Kidney capillary endothelial cell (primary cell): ENCODE measurements around the gene CYP2A6.
"Not testable (repeated sequence)": the region's sequence is repeated elsewhere in the genome, so short reads cannot be mapped to it uniquely, and the experiment has no call there.

Experiments used
- DNase-seq: peaks from one replicate; pipeline ENCODE4 v3.0.0-alpha.2; 2018; ENCODE audit warnings: low spot score

CYP2A6 gene, protein sequence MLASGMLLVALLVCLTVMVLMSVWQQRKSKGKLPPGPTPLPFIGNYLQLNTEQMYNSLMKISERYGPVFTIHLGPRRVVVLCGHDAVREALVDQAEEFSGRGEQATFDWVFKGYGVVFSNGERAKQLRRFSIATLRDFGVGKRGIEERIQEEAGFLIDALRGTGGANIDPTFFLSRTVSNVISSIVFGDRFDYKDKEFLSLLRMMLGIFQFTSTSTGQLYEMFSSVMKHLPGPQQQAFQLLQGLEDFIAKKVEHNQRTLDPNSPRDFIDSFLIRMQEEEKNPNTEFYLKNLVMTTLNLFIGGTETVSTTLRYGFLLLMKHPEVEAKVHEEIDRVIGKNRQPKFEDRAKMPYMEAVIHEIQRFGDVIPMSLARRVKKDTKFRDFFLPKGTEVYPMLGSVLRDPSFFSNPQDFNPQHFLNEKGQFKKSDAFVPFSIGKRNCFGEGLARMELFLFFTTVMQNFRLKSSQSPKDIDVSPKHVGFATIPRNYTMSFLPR

DNA sequence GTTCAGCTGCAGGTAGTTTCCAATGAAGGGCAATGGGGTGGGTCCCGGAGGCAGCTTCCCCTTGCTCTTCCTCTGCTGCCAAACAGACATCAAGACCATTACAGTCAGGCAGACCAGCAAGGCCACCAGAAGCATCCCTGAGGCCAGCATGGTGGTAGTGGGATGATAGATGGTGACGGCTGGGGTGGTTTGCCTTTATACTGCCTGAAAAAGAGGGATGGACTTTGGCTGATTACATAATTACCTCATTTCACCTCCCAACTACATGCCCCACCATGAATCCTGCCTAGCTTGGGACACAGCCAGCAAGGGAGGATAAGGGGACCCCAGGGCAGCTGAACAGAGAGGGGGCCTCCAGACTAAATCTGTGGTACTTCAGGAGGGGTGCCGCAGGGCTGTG lies at the start of gene CYP2A6:
TSS of gene CYP2A6 (minus strand) at position 171 of the 400 bp plus-strand sequence. CDS start at position 150, 21 bp downstream.
- not testable (repeated sequence) for DNase-seq

DNA sequence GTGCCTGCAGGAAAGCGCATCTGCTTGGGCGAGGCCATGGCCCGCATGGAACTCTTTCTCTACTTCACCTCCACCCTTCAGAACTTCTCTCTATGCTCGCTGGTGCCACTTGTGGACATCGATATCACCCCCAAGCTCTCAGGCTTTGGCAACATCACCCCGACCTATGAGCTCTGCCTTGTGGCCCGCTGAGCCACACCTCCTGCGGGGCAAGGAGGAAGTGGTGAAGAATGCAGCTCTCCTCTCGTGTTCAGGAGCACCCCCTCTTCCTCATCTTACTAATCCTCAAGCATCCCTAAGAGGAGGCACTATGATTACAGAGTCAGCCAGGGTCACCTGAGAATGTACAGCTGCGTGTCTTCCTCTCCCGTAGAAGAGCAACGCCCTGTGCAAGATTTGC lies 49.7 kb upstream of the CYP2A6 start:
- not testable (repeated sequence) for DNase-seq

DNA sequence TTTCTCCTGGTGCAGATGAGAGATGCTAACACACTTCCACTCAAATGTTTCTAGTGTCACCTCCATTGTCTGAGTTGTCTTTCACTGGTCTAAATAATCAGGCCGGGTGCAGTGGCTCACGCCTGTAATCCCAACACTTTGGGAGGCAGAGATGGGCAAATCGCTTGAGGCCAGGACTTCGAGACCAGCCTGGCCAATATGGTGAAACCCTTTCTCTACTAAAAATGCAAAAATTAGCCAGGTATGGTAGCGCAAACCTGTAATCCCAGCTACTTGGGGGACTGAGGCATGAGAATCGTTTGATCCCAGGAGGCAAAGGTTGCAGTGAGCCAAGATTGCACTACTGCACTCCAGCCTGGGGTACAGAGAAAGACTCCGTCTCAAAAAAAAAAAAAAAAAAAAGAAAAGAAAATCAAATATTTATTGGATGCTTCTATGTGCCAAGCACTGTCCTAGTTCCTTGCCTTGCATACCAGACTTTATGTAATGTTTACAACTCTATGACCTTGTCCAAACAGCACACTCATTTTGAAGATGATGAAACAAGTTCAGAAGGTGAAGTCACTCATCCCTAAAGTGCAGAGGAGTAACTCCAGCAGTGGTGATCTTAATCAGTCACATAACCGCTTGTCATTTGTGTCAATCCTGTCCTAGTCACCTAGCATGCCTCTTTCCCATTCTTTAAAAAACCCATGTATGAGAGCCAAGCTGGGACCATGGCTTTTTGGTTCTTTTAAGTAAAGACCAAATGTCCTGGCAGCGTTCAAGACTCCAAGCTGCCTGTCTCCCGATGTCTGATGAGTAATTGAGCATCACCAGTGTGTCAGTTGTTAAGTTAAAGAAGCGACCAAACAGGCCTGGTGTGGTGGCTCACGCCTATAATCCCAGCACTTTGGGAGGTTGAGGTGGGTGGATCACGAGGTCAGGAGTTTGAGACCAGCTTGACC lies 46.9 kb upstream of the CYP2A6 start:
- not testable (repeated sequence) for DNase-seq

DNA sequence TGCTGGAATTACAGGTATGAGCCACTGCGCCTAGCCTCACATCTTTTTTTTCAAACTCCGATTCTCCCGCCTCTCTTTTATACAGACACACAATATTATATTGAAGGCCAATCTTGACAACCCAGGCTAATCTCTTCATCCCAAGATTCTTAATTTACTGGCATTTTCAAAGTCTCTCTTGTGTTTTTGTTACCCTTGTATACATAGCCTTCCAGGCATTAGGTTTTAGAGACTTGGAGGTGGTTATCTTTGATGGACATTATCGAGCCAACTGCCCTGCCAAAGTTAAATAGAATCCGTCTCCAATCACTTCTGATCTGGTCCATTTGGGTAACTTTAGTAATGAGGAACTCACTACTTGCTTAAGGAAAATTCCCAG lies 46.2 kb upstream of the CYP2A6 start:
- DNase-seq = no peak

DNA sequence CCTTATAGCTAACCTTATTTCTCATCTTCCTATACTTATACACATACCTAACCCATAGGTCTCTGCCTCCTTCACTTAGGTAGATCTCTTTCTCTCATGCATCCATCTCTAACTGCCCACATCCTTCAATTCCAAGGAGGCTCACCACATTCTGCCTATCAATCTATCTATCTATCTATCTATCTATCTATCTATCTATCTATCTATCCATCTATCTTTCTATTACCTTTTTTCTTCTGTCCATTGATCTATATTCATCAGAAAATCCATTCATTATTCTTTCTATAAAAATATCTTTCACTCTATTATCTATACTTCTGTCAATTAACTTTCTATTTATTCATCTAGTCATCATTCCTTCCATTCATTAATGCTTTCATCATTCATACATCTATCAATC lies 42.9 kb upstream of the CYP2A6 start:
- no peak for DNase-seq

DNA sequence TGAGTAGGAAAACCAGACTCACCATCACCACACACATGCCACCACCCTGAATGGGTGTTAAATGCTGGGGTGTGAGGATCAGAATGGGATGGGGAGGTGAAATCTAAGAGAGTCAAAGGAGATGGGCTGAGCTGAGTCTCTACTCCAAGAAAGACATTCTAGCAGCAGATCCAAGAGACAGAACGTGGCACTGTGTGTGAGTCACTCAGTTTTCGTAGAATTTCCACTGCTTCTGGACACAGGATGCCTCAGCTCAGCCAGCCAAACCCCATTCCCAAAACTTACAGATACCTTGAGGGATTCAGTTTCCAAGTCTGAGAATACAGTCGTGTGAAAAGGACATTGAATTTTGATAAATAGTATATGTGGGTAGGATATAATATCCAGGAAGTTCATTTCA lies 39.1 kb upstream of the CYP2A6 start:
- DNase-seq = no peak

DNA sequence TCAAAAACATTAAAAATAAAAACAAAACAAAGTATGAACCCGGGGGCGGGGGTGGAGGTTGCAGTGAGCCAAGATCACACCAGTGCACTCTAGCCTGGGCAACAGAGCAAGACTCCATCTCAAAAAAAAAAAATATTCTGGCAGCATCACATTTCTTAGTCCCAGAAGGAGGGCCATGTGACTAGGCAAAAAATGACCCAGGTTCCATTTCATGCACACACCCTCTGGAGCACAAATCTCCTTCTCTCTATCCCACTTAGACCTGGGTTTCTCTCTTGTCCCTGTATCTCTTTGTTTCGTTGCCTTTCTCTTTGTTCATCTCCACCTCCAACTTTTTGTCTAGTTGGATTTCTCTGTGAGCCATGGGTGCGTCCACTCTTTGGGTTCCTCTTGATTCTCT lies 37.9 kb upstream of the CYP2A6 start:
- no peak for DNase-seq

DNA sequence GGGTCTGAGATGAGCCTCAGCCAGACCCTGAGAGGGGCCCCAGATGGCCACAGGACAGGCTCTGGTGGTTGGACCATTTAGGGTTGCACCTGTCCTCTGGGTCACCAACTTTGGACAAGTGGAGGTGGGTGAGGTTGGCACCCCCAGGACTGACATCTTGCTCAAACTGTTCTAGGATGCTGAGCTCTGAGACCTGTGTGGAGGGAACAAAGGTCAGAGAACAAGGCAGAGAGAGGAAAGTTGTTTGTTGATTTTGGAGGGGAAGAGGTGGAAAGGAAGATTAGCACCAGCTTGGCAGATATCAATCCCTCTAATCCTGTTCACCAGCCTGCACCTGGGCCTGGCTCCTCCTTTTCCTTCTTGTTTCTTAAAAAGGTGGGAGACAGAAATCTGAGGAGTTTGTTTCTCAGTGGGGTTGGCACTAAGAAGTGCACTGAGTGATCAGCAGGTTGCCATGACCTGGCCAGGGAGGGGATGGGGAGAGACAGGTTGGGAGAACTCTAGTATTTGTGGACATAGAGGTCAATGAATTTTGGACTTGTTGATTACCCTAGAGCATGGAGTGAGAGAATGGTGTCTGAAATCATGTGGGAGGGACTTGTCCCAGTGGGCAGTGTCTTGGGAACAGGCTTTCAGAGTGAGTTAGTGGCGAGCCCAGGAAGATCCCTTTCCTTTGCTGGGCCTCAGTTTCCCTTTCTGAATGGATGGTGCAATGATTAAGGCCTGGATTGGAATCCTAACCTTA lies 34.1 kb upstream of the CYP2A6 start:
- not testable (repeated sequence) for DNase-seq

DNA sequence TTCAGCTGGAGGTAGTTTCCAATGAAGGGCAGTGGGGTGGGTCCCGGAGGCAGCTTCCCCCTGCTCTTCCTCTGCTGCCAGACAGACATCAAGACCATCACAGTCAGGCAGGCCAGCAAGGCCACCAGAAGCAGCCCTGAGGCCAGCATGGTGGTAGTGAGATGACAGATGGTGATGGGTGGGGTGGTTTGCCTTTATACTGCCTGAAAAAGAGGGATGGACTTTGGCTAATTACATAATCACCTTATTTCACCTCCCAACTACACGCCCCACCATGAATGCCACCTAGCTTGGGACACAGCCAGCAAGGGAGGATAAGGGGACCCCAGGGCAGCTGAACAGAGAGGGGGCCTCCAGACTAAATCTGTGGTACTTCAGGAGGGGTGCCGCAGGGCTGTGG lies 31.8 kb upstream of the CYP2A6 start, which contains the start of gene CYP2A7:
TSS of gene CYP2A7 (minus strand) at position 170 of the 400 bp plus-strand sequence. CDS start at position 149, 21 bp downstream.
- DNase-seq = not testable (repeated sequence)

DNA sequence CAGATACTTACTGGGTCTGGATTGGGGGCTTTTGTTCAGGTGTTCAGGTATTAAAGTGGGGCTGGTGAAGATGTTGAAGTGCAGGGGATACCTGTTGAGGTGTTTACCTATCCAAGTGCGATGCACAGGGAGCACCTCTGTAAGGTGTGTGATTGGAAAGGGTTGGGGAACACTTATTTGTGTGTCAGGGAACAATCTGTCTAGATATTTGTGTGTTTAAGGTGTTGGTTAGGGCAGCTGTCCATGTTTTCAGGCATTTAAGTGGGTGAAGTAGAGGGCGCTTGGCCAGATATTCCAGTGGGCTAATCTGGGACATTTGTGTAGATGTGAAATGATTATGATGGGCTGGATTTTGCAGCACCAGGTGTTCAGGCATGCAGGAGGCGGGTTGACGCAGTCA lies 29.1 kb upstream of the CYP2A6 start:
- DNase-seq = not testable (repeated sequence)

DNA sequence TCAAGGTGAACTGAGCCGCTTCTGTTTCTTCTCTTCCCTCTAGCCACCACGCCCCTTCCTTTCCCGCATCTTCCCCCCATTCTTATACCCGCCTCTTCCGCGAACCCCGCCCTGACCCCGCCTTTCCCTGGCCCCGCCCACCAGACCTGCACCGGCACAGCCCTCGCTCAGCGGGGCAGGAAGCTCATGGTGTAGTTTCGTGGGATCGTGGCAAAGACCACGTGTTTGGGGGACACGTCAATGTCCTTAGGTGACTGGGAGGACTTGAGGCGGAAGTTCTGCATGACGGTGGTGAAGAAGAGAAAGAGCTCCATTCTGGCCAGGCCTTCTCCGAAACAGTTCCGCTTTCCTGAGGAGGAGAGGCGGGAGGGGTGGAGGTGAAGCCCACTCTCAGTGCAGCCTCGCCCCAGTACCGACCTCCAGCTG lies 25.3 kb upstream of the CYP2A6 start:
- not testable (repeated sequence) for DNase-seq

DNA sequence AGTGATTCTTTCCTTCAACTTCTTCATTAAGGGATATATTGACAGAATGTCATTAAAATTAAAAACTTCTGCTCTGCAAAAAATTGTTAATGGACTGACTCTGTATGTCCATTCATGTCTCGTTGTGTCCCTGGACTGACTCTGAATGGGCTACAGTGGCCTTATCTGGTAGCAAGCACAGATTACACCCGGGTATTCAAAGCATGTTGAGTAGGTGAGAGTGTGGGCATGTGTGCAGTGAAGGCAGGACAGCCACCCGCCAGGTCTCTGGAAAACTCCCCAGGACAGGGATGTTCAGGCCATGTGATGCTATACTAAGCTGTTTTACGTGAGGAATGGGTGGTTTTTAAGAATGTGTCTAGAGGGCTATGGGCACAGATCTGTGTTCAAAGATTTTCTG lies 24.6 kb upstream of the CYP2A6 start:
- not testable (repeated sequence) for DNase-seq

DNA sequence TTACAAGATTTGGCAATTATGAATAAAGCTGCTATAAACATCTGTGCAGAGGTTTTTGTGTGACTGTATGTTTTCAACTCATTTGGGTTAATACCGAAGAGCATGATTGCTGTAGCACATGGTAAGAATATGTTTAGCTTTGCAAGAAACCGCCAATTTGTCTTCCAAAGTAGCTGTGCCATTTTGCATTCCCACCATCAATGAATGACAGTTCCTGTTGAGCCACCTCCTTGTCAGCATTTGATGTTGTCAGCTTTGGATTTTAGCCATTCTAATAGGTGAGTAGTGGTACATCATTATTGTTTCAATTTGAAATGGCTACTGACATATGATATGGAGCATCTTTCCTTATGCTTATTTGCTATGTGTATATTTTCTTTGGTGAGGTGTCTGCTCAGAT lies 23.6 kb upstream of the CYP2A6 start:
- DNase-seq = not testable (repeated sequence)

DNA sequence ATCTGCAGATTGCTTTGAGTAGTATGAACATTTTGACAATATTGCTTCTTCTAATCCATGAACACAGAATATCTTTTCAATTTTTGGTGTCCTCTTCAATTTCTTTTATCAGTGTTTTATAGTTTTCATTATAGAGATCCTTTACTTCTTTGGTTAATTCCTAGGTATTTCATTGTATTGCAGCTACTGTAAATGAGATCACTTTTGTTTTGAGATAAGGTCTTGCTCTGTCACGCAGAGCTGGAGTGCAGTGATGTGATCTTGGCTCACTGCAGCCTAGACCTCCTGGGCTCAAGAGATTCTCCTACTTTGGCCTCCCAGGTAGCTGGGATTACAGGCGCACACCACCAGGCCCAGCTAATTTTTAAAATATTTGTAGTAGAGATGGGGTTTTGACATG lies 22.0 kb upstream of the CYP2A6 start:
- DNase-seq = no peak

DNA sequence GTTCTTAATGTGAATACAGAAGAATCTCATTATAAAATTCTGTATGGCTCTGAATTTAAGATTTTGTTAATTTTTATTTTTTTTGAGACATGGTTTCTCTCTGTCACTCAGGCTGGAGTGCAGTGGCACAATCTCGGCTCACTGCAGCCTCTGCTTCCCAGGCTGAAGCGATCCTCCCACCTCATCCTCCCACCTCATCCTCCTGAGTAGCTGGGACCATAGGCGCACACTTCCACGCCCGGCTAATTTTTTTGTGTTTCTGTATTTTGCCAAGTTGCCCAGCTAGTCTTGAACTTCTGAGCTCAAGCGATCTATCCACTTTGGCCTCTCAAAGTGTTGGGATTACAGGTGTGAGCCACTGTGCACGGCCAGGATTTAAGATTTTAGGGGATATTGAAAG lies 17.5 kb upstream of the CYP2A6 start:
- DNase-seq = no peak

DNA sequence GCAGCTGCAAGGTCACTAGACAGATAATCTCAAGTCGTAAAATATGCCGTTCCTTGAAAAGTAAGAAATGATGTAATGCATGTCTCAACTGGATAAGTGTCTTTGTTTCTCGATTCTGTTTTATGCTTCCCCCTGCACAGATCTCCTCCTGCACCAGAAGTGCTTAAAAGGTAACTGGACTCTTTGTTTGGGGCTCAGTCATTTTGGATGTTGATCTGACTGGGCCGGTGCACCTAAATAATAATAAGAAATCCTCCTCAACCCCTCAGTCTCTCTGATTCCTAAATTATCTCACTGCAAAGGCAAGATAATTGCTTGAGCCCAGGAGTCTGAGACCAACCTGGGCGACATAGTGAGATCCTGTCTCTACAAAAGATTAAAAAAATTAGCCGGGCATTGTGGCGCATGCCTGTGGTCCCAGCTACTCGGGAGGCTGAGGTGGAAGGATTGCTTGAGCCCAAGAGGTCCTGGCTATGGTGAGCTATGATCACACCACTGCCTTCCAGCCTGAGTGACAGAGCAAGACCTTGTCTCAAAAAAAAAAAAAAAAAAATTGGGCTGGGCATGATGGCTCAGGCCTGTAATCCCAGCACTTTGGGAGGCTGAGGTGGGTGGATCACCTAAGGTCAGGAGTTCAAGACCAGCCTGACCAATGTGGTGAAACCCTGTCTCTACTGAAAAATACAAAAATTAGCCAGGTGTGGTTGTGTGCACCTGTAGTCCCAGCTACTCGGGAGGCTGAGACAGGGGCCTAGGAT lies 14.7 kb upstream of the CYP2A6 start:
- not testable (repeated sequence) for DNase-seq

DNA sequence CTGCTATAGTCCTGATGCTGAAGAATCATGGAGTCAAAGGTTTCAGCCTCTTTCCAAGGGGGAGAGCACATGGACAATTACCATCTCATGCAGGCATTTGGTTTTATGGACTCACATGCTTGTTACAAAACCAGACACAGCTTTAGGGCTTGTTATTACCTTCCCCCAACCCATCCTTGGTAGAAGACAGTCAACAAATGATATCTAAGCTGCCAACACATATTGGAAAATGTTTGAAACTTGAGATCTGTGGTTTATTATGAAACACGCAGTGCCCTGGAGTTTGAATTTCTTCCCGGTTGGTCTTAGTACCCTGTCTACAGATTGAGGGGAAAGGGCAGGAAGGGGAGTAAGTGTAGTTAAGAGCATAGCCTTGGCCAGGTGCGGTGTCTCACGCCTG lies 12.5 kb upstream of the CYP2A6 start:
- no peak for DNase-seq

DNA sequence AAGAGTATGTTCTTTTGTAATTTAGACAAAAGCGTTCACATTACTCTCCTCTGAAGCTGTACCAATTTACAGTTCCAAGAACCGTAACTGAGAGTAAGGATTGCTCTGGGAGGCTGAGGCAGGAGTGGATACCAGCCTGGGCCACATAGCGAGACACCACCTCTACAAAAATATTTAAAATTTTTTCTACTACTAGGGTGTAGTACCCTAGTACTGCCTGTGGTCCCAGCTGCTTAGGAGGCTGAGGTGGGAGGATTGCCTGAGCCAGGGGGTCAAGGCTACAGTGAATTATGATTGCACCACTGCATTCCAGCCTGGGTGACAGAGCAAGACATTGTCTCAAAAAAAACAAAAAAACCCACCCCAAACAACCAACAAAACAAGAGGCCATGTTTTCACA lies 12.1 kb upstream of the CYP2A6 start:
- DNase-seq = no peak

DNA sequence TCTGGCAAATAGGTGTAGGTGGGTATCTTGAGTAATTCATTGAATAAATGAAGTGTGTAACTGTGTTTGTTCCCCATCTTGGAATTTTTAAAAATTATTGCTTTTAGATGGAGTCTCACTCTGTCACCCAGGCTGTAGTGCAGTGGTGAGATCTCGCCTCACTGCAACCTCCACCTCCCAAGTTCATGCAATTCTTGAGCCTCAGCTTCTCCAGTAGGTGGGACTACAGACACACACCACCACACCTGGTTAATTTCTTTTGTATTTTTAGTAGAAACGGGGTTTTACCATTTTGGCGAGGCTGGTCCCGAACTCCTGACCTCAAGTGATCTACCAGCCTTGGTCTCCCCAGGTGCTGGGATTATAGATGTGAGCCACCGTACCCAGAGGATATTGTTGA lies 7.9 kb upstream of the CYP2A6 start:
- DNase-seq = no peak

DNA sequence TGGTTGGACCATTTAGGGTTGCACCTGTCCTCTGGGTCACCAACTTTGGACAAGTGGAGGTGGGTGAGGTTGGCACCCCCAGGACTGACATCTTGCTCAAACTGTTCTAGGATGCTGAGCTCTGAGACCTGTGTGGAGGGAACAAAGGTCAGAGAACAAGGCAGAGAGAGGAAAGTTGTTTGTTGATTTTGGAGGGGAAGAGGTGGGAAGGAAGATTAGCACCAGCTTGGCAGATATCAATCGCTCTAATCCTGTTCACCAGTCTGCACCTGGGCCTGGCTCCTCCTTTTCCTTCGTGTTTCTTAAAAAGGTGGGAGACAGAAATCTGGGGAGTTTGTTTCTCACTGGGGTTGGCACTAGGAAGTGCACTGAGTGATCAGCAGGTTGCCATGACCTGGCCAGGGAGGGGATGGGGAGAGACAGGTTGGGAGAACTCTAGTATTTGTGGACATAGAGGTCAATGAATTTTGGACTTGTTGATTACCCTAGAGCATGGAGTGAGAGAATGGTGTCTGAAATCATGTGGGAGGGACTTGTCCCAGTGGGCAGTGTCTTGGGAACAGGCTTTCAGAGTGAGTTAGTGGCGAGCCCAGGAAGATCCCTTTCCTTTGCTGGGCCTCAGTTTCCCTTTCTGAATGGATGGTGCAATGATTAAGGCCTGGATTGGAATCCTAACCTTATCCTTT lies 2.4 kb upstream of the CYP2A6 start:
- DNase-seq = not testable (repeated sequence)
